ENCODE results near the gene COL6A1.
A peak's percentile ranks its signal among the peaks of the same experiment; 100 is the strongest.
"Not testable (repeated sequence)": the region's sequence is repeated elsewhere in the genome, so short reads cannot be mapped to it uniquely, and the experiment has no call there.

COL6A1 gene

DNA sequence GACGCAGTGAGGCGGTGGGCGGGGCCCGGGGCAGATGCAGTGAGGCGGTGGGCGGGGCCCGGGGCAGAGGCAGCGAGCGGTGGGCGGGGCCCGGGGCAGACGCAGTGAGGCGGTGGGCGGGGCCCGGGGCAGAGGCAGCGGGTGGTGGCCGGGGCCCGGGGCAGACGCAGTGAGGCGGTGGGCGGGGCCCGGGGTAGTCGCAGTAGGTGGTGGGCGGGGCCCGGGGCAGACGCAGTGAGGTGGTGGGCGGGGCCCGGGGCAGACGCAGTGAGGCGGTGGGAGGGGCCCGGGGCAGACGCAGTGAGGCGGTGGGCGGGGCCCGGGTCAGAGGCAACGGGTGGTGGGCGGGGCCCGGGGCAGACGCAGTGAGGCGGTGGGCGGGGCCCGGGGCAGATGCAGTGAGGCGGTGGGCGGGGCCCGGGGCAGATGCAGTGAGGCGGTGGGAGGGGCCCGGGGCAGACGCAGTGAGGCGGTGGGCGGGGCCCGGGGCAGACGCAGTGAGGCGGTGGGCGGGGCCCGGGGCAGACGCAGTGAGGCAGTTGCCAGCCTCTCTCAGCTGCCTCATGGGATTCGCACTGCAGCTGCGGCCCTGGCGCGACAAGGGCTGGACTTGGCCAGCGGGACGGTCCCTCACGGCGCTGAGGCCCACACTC is 24.4 kb downstream of the COL6A1 start:
- H3K36me3 Mint-ChIP-seq; H3K27ac Mint-ChIP-seq; H3K4me3 Mint-ChIP-seq; H3K27me3 Mint-ChIP-seq; H3K9me3 Mint-ChIP-seq (ENCODE audit: low read depth); H3K4me1 Mint-ChIP-seq (ENCODE audit: low read depth): not testable (repeated sequence)

DNA sequence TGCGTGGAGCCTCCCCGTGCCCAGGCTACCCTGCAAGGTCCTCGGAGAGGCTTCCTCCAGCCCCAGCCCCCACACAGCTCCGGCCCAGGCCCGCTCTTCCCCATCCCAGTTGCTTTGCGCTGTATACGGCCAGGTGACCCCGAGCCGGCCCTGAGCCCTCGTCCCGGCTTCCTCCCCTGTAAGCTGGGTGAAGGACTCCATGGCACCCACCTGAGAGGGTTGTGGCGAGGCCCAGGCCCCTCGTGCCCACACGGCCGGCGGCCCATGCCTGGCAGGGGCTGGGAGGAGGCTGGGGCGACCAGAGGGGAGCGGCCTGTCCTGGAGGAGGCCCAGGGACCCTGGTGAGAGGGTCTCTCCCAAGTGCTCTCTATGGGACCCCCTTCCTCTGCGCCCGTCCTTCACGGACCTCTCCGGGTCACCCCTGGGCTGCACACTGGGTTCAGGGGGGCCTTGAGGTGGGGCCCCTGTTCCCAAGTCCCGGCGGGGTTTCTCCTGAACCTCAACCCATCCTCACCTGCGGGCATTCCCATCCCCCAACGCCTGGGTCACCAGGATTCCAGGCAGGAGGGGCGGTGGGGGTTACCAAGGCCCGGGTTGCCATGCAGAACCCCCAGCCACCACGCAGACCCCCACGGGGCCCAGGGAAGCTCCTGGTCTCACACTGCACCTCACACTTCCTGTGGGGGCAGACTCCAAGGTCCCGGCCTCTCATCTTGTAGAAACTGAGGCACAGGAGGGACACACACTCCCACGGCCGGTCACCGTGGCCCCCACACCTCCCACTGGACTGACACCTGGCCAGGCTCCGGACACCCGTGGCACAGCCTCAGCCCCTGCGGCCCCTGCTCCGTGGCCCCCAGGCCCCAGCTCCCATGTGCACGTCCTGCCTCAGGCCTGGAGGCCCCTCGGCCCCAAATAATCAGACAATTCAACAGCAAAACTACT is 25.2 kb downstream of the COL6A1 start:
- Mint-ChIP-seq H3K9me3 (ENCODE audit: low read depth) (no peaks in the 10 kb centered on the region), H3K27me3 (no peaks in the 10 kb centered on the region), H3K4me1 (ENCODE audit: low read depth) (no peaks in the 10 kb centered on the region), H3K27ac (no peak overlapping the region), H3K36me3 (no peaks in the 10 kb centered on the region), H3K4me3 (no peak overlapping the region)

DNA sequence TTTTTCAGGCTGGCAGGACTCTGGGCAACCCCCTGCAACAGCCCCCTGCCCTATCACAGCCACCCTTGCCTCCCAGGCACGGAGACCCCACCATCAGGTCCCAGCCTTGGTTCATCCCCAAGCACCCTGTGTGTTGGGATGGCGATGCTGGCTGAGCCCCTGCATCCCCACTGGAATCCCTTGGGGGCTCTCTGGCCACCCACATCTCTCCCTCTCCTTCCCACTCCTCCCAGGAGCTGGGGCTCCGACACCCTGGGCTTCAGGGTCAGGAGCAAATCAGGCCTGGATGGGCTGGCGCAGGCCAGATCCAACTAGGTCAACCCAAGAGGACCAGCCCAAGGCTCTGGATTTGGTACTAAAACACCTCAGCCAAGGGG is 25.9 kb downstream of the COL6A1 start:
- H3K9me3 Mint-ChIP-seq (ENCODE audit: low read depth), result no peaks in the 10 kb centered on the region
- H3K27me3 Mint-ChIP-seq, result no peaks in the 10 kb centered on the region
- H3K27ac Mint-ChIP-seq, result no peak overlapping the region
- no peaks in the 10 kb centered on the region for H3K36me3 Mint-ChIP-seq
- H3K4me3 Mint-ChIP-seq, result no peak overlapping the region
- no peaks in the 10 kb centered on the region for H3K4me1 Mint-ChIP-seq (ENCODE audit: low read depth)

DNA sequence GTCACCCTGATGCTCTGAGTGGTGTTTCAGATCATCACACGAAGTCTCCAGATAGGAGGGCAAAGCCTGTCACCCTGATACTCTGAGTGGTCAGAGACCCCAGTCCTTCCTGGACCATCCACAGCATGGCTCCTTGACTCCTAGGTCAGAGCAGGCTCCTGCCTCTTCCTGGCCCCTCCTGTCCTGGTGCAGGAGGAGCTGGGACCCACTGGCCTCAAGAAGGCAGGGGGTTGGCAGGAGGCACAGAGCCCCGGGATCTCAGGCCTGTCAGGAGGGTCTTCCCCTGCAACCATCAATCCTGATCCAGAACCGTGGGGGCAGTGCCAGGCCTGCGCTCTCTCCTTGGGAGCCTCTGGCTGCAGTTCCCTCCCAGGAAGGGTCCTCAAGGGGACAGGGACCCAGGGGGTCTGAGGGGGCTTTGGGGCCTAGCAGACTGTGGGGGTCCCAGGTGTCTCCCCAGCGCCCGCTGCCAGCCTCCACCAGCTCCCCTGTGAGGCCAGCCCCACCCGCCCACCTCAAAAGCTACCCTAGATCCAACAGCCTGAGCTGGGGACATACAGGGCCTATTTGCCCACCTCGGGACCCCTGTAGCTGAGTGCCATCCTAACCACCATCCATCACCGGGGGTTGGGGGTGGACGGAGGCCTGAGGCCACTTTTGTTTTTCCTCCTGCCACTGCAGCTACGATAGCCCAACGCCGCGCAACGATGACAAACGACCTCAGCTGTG is 27.5 kb downstream of the COL6A1 start:
- Mint-ChIP-seq H3K27me3 (no peaks in the 10 kb centered on the region), H3K4me1 (ENCODE audit: low read depth) (no peaks in the 10 kb centered on the region), H3K27ac (no peak overlapping the region), H3K36me3 (no peaks in the 10 kb centered on the region), H3K9me3 (ENCODE audit: low read depth) (no peaks in the 10 kb centered on the region), H3K4me3 (no peak overlapping the region)

DNA sequence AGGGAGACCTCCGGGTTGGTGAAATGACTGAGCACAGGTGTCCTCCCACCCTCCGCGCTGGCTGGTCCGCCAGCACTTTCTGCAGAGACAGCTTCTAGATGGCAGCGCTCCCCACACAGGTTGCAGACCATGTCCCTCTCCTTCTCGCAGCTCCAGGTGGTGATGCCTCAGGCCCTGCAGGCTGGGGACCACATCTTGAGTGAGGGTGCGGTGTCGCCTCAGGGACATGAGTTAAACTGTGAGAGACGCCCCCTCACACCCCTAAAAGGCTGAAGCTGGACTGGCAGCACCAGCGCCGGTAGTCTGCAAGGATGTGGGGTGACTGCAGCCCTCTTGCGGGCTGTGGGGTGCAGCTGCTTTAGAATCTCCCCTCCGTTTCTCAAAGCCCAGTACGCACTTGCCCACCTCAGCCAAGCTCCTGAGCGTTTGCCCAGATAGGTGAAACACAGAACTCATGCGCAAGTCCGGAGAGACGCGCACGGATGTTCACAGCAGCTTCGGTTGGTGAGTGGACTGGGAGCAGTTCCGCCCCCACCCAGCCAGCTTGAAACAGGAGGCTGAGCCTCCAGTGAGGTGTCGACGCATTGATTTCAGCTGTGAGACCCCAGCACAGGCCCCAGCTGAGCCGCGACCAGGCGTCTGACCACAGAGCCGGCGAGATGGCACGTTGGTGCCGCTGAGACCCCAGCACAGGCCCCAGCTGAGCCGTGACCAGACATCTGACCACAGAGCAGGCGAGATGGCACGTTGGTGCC is 28.6 kb downstream of the COL6A1 start:
- H3K27ac Mint-ChIP-seq, result no peak overlapping the region

DNA sequence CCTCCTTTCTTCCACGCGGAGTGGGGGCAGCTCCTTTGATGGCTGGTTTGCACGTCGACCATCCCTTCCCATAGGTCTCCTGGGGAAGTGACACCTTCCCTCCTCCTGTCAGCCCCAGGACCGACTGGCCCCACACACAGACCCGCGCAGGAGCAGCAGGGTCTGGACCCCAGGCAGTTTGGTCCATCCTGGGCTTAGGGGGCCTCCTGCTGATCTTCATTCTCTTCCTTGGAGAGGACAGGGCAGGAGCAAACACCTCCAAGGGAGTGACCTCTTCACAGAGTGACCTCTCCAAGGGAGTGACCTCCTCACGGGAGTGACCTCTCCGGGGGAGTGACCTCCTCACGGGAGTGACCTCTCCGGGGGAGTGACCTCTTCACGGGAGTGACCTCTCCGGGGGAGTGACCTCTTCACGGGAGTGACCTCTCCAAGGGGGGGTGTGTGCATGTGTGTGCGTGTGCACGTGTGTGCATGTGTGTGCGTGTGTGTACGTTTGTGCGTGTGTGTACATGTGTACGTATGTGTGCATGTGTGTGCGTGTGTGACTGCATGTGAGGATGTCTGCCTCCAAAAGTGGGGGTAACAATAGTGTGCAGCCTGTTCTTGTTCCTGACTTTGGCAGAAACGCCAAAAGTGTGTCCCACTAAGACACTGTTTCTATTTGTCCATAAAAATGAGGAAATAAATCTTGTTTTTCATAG is 29.8 kb downstream of the COL6A1 start:
- Mint-ChIP-seq H3K4me3 (no peak overlapping the region), H3K36me3 (no peaks in the 10 kb centered on the region), H3K4me1 (ENCODE audit: low read depth) (no peaks in the 10 kb centered on the region), H3K9me3 (ENCODE audit: low read depth) (no peaks in the 10 kb centered on the region), H3K27me3 (peaks cover 2% of the 10 kb centered on the region), H3K27ac (peak overlapping the region; percentile 18)

More for the DNA sequence above, 28.6 kb downstream of the COL6A1 start:
- Mint-ChIP-seq H3K4me3 (no peak overlapping the region), H3K4me1 (ENCODE audit: low read depth) (no peaks in the 10 kb centered on the region), H3K27me3 (no peaks in the 10 kb centered on the region), H3K36me3 (no peaks in the 10 kb centered on the region), H3K9me3 (ENCODE audit: low read depth) (no peaks in the 10 kb centered on the region)

DNA sequence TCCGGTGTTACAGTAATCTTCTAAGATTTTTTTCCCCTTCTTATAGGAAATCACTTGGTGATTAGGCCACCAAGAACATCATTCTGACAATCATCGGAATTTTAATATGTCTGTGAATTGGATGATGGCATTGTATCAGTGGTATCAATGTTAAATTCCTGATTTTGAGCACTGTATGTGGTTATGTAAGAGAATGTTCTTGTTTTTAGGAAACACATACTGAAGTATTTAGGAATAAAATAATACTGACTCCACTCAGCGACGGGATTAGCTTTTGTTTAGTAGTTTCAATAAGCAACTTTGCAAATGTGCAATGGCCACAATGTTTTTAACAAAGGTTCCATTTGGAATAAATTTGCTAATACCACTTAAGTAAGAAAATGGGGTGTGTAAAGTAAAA is 30.6 kb downstream of the COL6A1 start:
- Mint-ChIP-seq H3K27ac (no peak overlapping the region), H3K9me3 (ENCODE audit: low read depth) (no peaks in the 10 kb centered on the region), H3K27me3 (peaks cover 2% of the 10 kb centered on the region), H3K4me1 (ENCODE audit: low read depth) (no peaks in the 10 kb centered on the region), H3K4me3 (no peak overlapping the region), H3K36me3 (no peaks in the 10 kb centered on the region)

DNA sequence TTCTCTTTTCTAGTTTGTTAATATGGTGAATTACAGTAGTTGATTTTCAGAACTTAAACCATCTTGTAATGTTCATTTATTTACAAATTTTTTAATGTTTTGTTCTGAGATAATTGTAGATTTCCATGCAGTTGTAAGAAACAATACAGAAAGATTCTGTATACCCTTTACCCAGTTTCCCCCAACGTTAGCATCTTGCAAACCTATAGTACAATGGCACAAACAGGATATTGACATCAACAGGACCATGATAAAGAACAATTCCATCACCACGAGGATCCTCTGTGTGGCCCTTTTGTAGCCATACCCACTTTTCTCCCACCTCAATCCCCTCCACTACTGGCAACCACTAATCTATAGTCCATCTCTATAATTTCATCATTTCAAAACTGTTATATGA is 33.3 kb downstream of the COL6A1 start:
- Mint-ChIP-seq H3K9me3 (ENCODE audit: low read depth) (no peaks in the 10 kb centered on the region), H3K4me3 (no peak overlapping the region), H3K27me3 (peaks cover 4% of the 10 kb centered on the region), H3K27ac (no peak overlapping the region), H3K4me1 (ENCODE audit: low read depth) (no peaks in the 10 kb centered on the region), H3K36me3 (no peaks in the 10 kb centered on the region)

DNA sequence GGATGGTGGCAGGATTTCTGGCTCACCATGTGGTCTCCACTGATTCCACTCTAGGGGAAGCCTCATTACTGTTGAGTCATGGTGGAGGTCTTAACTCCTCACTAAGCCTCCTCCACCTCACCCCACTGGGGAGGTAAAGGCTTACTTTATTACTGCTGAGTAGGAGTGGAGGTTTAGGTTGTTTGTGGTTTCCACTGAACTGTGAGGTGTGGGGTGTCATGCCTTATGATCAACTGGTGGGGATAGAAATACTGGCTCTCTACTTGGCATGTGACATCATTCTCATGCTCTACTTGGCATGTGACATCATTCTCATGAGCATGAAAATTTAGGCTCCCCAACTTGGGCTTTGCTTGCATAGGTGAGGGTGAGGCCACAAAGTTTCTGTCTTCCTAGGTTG is 35.6 kb downstream of the COL6A1 start:
- no peak overlapping the region for H3K4me3 Mint-ChIP-seq
- H3K9me3 Mint-ChIP-seq (ENCODE audit: low read depth), result no peaks in the 10 kb centered on the region
- H3K27me3 Mint-ChIP-seq, result peaks cover 8% of the 10 kb centered on the region
- no peak overlapping the region for H3K27ac Mint-ChIP-seq
- peaks cover 2% of the 10 kb centered on the region for H3K36me3 Mint-ChIP-seq
- H3K4me1 Mint-ChIP-seq (ENCODE audit: low read depth), result no peaks in the 10 kb centered on the region

DNA sequence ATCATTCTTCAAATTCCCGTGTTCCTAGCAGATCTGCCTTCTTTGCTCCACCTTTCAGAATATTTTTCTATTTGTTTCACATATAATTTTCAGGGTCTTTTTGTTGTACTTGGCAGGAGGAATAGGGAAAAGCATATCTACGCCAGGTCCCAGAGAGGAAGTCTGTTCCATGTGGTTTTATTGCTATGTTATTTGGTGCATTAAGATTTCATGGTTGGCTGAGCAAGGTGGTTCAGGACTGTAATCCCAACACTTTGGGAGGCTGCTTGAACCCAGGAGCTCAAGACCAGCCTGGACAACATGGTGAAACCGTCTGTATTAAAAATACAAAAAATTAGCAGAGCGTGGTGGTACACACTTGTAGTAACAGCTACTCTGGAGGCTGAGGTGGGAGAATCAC is 36.1 kb downstream of the COL6A1 start:
- H3K4me1 Mint-ChIP-seq (ENCODE audit: low read depth), result no peaks in the 10 kb centered on the region
- no peaks in the 10 kb centered on the region for H3K9me3 Mint-ChIP-seq (ENCODE audit: low read depth)
- H3K36me3 Mint-ChIP-seq, result peaks cover 2% of the 10 kb centered on the region
- H3K4me3 Mint-ChIP-seq, result no peak overlapping the region
- peaks cover 8% of the 10 kb centered on the region for H3K27me3 Mint-ChIP-seq
- H3K27ac Mint-ChIP-seq, result no peak overlapping the region

DNA sequence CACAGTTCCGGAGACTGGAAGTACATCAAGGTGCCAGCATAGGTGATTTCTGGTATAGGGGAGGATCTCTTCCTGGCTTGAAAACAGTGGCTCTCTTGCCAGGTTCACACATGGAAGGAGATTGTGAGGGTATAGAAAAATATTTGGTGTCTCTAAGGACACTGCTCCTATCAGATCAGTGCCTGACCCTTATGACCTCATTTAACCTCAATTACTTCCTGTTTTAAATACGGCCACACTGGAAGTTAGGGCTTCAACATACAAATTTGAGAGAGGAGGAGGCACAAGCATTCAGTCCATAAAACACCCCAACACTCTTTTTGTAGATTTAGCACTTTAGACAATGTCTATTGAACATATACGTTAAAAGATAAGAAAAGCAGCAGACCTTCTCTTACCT is 37.0 kb downstream of the COL6A1 start:
- Mint-ChIP-seq H3K4me1 (ENCODE audit: low read depth) (no peaks in the 10 kb centered on the region), H3K36me3 (peaks cover 2% of the 10 kb centered on the region), H3K9me3 (ENCODE audit: low read depth) (no peaks in the 10 kb centered on the region), H3K27ac (no peak overlapping the region), H3K4me3 (no peak overlapping the region), H3K27me3 (peaks cover 8% of the 10 kb centered on the region)

DNA sequence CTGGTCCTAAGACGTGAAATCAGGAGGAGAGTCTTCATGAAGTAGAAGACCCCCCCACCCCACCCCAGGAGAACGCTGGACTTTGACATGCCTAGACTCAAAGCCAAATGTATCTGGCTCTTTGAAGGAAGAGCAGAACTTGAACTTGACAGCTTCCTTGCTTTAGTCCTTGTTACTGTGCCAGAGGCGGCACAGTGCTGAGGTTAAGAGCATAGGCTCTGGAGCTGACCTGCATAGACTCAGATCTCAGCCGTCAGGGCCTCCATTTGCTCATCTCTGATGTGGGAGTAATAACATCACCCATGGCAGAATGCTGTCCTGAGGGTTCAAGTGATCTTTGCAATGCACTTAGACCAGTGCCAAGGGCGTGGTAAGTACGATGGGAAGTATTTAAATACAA is 39.0 kb downstream of the COL6A1 start:
- Mint-ChIP-seq H3K4me3 (no peak overlapping the region), H3K27ac (no peak overlapping the region), H3K27me3 (peaks cover 8% of the 10 kb centered on the region)

DNA sequence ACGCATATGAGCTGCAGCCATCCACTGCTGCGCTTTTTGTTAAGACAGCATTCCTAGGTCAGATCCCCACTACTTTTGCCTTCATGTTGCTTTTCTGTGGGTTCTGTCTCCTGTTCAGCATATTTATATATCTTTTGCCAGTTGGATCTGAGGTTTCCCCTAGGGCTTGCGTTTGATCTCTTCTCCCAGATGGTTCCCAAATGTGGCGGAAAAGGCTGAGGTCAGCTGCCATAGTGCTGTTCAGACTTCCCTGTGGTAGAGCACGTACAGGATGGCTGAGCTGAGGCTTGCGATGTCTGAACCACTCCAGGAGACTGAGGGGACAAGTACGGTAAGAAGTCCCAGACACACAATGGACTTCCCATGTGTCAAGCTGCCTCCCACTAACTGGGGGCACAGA is 39.8 kb downstream of the COL6A1 start:
- no peak overlapping the region for H3K27ac Mint-ChIP-seq
- H3K27me3 Mint-ChIP-seq, result peaks cover 6% of the 10 kb centered on the region
- peaks cover 2% of the 10 kb centered on the region for H3K36me3 Mint-ChIP-seq
- H3K9me3 Mint-ChIP-seq (ENCODE audit: low read depth), result no peaks in the 10 kb centered on the region
- H3K4me1 Mint-ChIP-seq (ENCODE audit: low read depth), result peaks cover 12% of the 10 kb centered on the region
- no peak overlapping the region for H3K4me3 Mint-ChIP-seq

More for the DNA sequence above, 39.0 kb downstream of the COL6A1 start:
- Mint-ChIP-seq H3K36me3 (peaks cover 2% of the 10 kb centered on the region), H3K9me3 (ENCODE audit: low read depth) (no peaks in the 10 kb centered on the region), H3K4me1 (ENCODE audit: low read depth) (peaks cover 7% of the 10 kb centered on the region)

DNA sequence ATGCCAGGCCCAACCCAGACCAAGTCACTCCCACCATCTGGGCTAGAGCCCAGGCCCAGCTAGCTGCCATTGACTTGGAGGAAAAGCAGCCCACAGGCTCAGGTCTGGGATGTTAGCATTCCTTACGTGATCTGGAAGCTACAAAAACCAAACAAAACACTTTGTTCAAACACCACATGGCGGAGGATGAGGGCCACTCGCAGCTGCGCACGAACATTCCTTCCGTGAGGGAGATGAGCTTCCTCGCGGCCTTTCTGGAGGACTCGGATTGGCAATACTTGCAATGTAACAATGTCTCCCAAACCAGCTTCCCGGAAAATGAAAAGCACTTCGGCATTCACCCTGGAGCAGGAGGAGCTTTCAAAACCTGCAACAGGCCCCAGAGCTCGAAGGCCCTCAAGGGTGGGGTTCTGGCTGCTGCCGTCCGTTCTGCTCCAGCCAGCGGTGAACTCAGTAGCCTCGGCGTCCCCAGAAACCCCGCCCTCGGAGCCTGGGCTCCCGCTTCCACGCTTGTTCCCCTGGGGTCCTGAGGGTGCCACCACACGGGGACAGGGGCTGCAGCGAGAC is 40.5 kb downstream of the COL6A1 start:
- Mint-ChIP-seq H3K9me3 (ENCODE audit: low read depth) (no peaks in the 10 kb centered on the region), H3K27ac (no peak overlapping the region), H3K4me1 (ENCODE audit: low read depth) (peaks cover 12% of the 10 kb centered on the region), H3K27me3 (peaks cover 6% of the 10 kb centered on the region), H3K4me3 (no peak overlapping the region), H3K36me3 (peaks cover 2% of the 10 kb centered on the region)
